Loucy (cell line): Measurements from ENCODE around the gene PFDN6.

Source experiments
- H2AFZ ChIP-seq: fragments of 200-600 bp; sonication (generic); 2 replicates; pipeline ENCODE4 v1.6.0; 2016; ENCODE audit warnings: antibody characterized with exemption, mild to moderate bottlenecking, low read length, moderate library complexity
- H3F3A ChIP-seq: fragments of 200-600 bp; 2 replicates; pipeline ENCODE4 v1.6.0; 2016; ENCODE audit warnings: antibody characterized with exemption, low read depth, mild to moderate bottlenecking
- H3K27me3 ChIP-seq: fragments of 200-600 bp; sonication (generic); 2 replicates; pipeline ENCODE4 v1.6.1; 2014; ENCODE audit warnings: low read length, mild to moderate bottlenecking; ENCODE audit not compliant: insufficient read depth, poor library complexity, severe bottlenecking
- H3K36me3 ChIP-seq: fragments of 200-600 bp; sonication (generic); 2 replicates; pipeline ENCODE4 v1.6.1; 2016; ENCODE audit warnings: low read length; ENCODE audit not compliant: insufficient read depth
- H3K4me1 ChIP-seq: fragments of 200-600 bp; sonication (generic); 2 replicates; pipeline ENCODE4 v1.5.1; 2014; ENCODE audit warnings: low read length, mild to moderate bottlenecking; ENCODE audit not compliant: insufficient read depth, poor library complexity, severe bottlenecking
- H3K4me2 ChIP-seq: fragments of 200-600 bp; sonication (generic); 2 replicates; pipeline ENCODE4 v1.6.0; 2014; ENCODE audit warnings: antibody characterized with exemption, low read length, low read depth, mild to moderate bottlenecking; ENCODE audit not compliant: poor library complexity, severe bottlenecking
- H3K4me3 ChIP-seq: fragments of 200-600 bp; sonication (generic); 2 replicates; pipeline ENCODE4 v1.5.1; 2014; ENCODE audit warnings: low read length, mild to moderate bottlenecking, mixed read lengths; ENCODE audit not compliant: poor library complexity, severe bottlenecking
- H3K79me2 ChIP-seq: fragments of 200-600 bp; sonication (generic); 2 replicates; pipeline ENCODE4 v1.6.1; 2014; ENCODE audit warnings: low read length; ENCODE audit not compliant: insufficient read depth
- H3K9ac ChIP-seq: fragments of 200-600 bp; sonication (generic); 2 replicates; pipeline ENCODE4 v1.6.0; 2014; ENCODE audit warnings: mild to moderate bottlenecking, low read depth, low read length, moderate library complexity; ENCODE audit not compliant: poor library complexity, severe bottlenecking
- H3K9me2 ChIP-seq: fragments of 200-600 bp; sonication (generic); replicated peaks from 2 replicates; pipeline ENCODE4 v1.6.1; 2016; ENCODE audit warnings: low read depth, low read length, mixed read lengths
- H3K9me3 ChIP-seq: fragments of 200-600 bp; sonication (generic); 2 replicates; pipeline ENCODE4 v1.6.1; 2014; ENCODE audit warnings: mild to moderate bottlenecking, antibody characterized with exemption, low read length, low read depth; ENCODE audit not compliant: insufficient read depth
- H4K20me1 ChIP-seq: fragments of 200-600 bp; sonication (generic); 2 replicates; pipeline ENCODE4 v1.6.0; 2014; ENCODE audit warnings: antibody characterized with exemption, low read length, mild to moderate bottlenecking; ENCODE audit not compliant: insufficient read depth, poor library complexity, severe bottlenecking
- CTCF ChIP-seq: fragments of 200-600 bp; sonication (generic); conservative IDR thresholded peaks from 2 replicates; pipeline ENCODE4 v1.5.1; 2014; ENCODE audit warnings: mild to moderate bottlenecking, antibody characterized with exemption, low read length
- EZH2phosphoT487 ChIP-seq: fragments of 200-600 bp; IDR thresholded peaks from 2 replicates; pipeline ENCODE4 v1.6.1; 2018; ENCODE audit warnings: antibody characterized with exemption, mild to moderate bottlenecking, moderate library complexity, borderline replicate concordance

PFDN6 gene

GRCh38 chr6:33315793-33316602 lies 26.6 kb downstream of the PFDN6 start:
- Histone ChIP-seq H3K27me3 (no peaks in the 10 kb centered on the region), H3K9me2 (no peaks in the 10 kb centered on the region), H3K4me1 (peaks cover 50% of the 10 kb centered on the region), H2AFZ (no peak overlapping the region), H3K4me2 (no peak overlapping the region), H3K9ac (no peak overlapping the region), H3K4me3 (no peak overlapping the region), H3K36me3 (peaks cover 23% of the 10 kb centered on the region; the same call in 1 of the 2 replicates), H3K9me3 (no peaks in the 10 kb centered on the region), H3F3A (peaks cover 6% of the 10 kb centered on the region; the same call in 1 of the 2 replicates), H4K20me1 (peaks cover 42% of the 10 kb centered on the region), H3K79me2 (peaks cover 72% of the 10 kb centered on the region)
- no peak for TF ChIP-seq EZH2phosphoT487
- TF ChIP-seq CTCF: no peak

GRCh38 chr6:33316603-33317418 lies 27.4 kb downstream of the PFDN6 start:
- Histone ChIP-seq H3K4me1 (peaks cover 56% of the 10 kb centered on the region), H3K79me2 (peaks cover 75% of the 10 kb centered on the region)
- TF ChIP-seq EZH2phosphoT487: no peak
- no peak for TF ChIP-seq CTCF

GRCh38 chr6:33317419-33317668 lies 27.9 kb downstream of the PFDN6 start:
- Histone ChIP-seq H3K4me1 (peaks cover 56% of the 10 kb centered on the region), H3K27me3 (no peaks in the 10 kb centered on the region), H3K9me2 (no peaks in the 10 kb centered on the region), H4K20me1 (peaks cover 40% of the 10 kb centered on the region), H3K4me3 (peak overlapping the region; percentile 82), H3K9me3 (no peaks in the 10 kb centered on the region), H3K9ac (peak overlapping the region; percentile 68), H3F3A (peaks cover 6% of the 10 kb centered on the region; the same call in 1 of the 2 replicates), H2AFZ (no peak overlapping the region), H3K79me2 (peaks cover 75% of the 10 kb centered on the region), H3K4me2 (peak overlapping the region; percentile 56), H3K36me3 (peaks cover 23% of the 10 kb centered on the region; the same call in 1 of the 2 replicates)
- TF ChIP-seq CTCF (no peak), EZH2phosphoT487 (no peak)

More at GRCh38 chr6:33316603-33317418, 27.4 kb downstream of the PFDN6 start:
- Histone ChIP-seq H3K27me3 (no peaks in the 10 kb centered on the region), H2AFZ (no peak overlapping the region), H4K20me1 (peaks cover 44% of the 10 kb centered on the region), H3K9ac (no peak overlapping the region), H3F3A (peaks cover 6% of the 10 kb centered on the region; the same call in 1 of the 2 replicates), H3K4me2 (peak overlapping the region; percentile 56), H3K4me3 (peak overlapping the region; percentile 82), H3K9me3 (no peaks in the 10 kb centered on the region), H3K9me2 (no peaks in the 10 kb centered on the region), H3K36me3 (peaks cover 23% of the 10 kb centered on the region; the same call in 1 of the 2 replicates)
